ENCODE data around the gene FILIP1L.

The FILIP1L gene

GRCh38 chr3:99929745-99930139 lies 184.6 kb downstream of the FILIP1L start:
- peak in 4 of 56 donors; percentile 20 to 44 (median 27) for DNase-seq

- DNase-seq = no peak
Observed at GRCh38 chr3:99928771-99929744, 185.2 kb downstream of the FILIP1L start.

GRCh38 chr3:99927671-99928457 lies 186.4 kb downstream of the FILIP1L start:
- no peak for DNase-seq

GRCh38 chr3:99925584-99926230 lies 188.6 kb downstream of the FILIP1L start:
- peak in 1 of 56 donors; percentile 34 for DNase-seq

GRCh38 chr3:99923873-99924272 lies 190.4 kb downstream of the FILIP1L start:
- no peak for DNase-seq

- DNase-seq = no peak
Observed at GRCh38 chr3:99921986-99922385, 192.3 kb downstream of the FILIP1L start.

- DNase-seq = no peak
Observed at GRCh38 chr3:99921377-99921695, 193.0 kb downstream of the FILIP1L start.

- DNase-seq = peak in 10 of 56 donors; percentile 1 to 53 (median 14)
Observed at GRCh38 chr3:99920481-99921376, 193.6 kb downstream of the FILIP1L start.

GRCh38 chr3:99919694-99920093 lies 194.6 kb downstream of the FILIP1L start:
- no peak for DNase-seq

GRCh38 chr3:99918715-99919114 lies 195.6 kb downstream of the FILIP1L start:
- no peak for DNase-seq

GRCh38 chr3:99915906-99916432 lies 198.3 kb downstream of the FILIP1L start:
- DNase-seq = no peak

GRCh38 chr3:99911433-99911832 lies 202.9 kb downstream of the FILIP1L start:
- no peak for DNase-seq

- DNase-seq = no peak
Observed at GRCh38 chr3:99910752-99911290, 203.5 kb downstream of the FILIP1L start.

- no peak for DNase-seq
Observed at GRCh38 chr3:99909714-99910495, 204.4 kb downstream of the FILIP1L start.

GRCh38 chr3:99907959-99908544 lies 206.2 kb downstream of the FILIP1L start:
- DNase-seq = no peak

GRCh38 chr3:99903869-99904268 lies 210.4 kb downstream of the FILIP1L start:
- DNase-seq = no peak

- DNase-seq = no peak
Observed at GRCh38 chr3:99902091-99902490, 212.2 kb downstream of the FILIP1L start.

GRCh38 chr3:99901200-99901926 lies 212.9 kb downstream of the FILIP1L start:
- peak in 1 of 56 donors; percentile 14 for DNase-seq

Measured in amygdala (tissue), 56 donors.